Activated CD8-positive, alpha-beta memory T cell treated with anti-CD3 and anti-CD28 coated beads, Interleukin-2, amount 50 U/mL, for 24 hours (primary cell): ENCODE measurements around the gene FGD3.
"Not testable (repeated sequence)": the region's sequence is repeated elsewhere in the genome, so short reads cannot be mapped to it uniquely, and the experiment has no call there.

ENCODE experiments used
- DNase-seq: peaks from one replicate; pipeline ENCODE4 v3.0.0-alpha.2; 2020; ENCODE audit errors: extremely low read depth

Gene FGD3

DNA sequence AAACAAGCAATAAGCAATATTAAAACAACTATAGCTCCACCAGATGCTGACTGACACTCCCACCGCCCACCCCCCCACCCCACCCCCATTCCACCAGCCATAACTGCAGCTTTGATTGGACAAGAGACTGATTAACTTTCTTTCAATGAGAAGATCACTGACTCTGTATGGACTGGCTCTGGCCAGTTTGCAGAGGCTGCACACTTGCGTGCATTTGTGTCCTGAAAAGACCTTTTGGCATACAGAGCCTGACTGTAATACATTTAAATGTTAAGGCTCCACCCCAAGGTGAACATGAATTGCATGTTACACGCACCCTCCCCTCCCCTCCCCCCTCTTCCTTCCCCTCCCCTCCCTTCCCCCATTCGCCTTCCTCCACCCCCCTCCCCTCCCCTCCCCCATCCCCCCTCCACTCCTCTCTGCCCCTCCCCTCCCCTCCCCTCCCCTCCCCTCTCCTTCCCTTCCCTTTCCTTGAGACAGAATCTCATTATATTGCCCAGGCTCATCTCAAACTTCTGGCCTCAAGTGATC is 31.1 kb downstream of the FGD3 start:
- DNase-seq, result no peak

DNA sequence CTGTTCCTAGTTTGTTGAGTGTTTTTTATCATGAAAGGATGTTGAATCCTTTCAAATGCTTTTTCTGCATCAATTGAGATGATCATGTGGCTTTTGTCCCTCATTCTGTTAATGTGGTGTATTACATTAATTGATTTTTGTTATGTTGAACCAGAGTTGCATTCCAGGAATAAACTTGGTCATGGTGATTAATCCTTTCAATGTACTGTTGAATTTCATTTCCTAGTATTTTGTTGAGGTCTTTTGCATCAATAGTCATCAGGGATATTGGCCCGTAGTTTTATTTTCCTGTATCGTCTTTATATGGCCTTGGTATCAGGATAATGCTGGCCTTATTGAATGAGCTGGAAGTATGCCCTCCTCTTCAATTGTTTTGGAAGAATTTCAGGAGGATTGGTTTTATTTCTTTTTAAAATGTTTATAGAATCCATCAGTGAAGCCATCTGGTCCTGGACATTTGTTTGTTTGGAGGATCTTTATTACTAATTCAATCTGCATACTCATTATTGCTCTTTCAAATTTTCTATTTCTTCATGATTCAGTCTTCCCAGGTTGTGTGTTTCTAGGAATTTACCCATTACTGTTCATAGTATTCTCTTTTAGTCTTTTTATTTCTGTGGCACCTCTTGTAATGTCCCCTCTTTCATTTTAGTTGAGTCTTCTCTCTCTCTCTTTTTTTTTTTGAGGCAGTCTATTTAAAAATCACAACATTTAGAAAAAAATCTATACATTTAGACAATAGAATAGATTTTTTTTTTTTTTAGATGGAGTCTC is 32.1 kb downstream of the FGD3 start:
- no peak for DNase-seq

DNA sequence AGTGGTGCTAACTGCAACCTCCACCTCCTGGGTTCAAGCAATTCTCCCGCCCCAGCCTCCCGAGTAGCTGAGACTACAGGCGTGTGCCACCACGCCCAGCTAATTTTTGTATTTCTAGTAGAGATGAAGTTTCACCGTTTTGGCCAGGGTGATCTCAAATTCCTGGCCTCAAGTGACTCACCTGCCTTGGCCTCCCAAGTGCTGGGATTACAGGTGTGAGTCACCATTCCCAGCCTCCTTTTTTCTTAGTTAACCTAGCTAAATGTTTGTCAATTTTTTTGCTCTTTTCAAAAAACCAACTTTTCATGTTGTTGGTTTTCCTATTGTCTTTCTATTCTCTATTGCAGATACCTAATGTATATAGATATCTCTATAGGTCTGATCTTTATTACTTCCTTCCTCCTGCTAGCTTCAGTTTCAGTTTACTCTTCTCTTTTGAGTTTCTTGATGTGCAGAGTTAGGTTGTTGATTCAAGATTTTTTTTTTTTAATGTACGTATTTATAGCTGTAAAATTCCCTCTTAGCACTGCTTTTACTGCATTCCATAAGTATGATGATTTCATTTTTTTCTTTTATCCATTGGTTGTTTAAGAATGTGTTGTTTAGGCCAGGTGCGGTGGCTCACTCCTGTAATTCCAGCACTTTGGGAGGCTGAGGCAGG is 32.9 kb downstream of the FGD3 start:
- DNase-seq, result no peak

DNA sequence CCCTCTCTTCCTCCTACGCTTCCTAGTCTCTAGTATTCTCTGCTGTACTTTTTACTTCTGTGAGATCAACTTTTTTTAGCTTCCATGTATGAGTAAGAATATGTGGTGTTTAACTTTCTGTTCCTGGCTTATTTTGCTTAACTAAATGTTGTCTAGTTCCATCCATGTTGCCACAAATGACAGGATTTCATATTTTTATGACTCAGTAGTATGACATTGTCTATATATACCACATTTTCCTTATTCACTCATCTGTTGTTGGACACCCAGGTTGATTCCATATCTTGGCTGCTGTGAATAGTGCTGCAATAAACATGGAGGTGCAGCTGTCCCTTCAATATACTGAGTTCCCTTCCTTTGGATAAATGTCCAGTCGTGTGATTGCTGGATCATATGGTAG is 34.8 kb downstream of the FGD3 start:
- DNase-seq, result no peak

DNA sequence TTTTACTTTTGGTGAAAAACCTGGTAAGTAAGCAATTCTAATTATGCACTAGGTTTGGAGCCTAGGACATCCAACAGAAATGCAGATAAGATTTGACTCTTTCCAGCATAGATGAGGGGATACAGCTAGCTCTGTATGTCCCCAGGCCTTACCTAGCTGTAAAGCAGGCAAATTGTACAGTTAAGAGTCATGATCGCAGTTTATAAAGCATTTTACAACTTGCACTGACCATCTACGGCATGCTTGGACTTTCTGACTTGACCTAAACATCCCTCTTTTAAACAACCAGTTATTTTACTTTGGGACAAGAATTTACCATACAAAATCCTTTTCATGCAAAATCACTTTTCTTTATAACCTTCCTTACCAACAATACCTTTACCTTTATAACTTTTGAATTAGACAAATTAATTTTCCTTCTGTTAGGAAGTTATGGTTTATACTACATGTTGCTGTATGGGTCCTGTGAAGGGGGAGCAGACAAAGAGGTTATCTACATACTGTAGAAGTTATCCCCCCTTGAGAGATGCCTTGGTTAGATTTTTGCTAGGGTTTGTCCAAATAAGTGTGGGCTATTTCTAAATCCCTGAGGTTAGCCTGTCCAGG is 36.8 kb downstream of the FGD3 start:
- DNase-seq, result no peak

DNA sequence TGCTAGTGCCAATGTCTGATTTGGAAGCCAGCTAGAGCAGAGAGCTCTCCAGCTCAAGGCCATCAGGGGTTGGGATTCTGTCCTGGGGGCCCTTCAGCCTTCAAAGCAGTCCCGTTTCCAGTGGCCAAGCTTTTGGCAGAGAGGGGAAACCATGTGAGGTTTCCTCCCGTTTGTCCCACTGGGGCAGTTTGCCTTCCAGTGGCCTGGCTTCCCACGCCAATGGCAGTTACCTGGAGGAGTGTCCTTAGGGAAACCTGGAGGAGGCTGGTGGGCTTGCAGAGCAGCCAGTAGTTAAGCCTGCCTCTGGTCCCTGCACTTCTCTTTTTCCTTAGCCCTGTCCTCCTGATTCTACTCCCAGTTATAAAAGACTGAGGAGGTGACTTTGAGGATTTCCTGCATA is 37.7 kb downstream of the FGD3 start:
- no peak for DNase-seq

DNA sequence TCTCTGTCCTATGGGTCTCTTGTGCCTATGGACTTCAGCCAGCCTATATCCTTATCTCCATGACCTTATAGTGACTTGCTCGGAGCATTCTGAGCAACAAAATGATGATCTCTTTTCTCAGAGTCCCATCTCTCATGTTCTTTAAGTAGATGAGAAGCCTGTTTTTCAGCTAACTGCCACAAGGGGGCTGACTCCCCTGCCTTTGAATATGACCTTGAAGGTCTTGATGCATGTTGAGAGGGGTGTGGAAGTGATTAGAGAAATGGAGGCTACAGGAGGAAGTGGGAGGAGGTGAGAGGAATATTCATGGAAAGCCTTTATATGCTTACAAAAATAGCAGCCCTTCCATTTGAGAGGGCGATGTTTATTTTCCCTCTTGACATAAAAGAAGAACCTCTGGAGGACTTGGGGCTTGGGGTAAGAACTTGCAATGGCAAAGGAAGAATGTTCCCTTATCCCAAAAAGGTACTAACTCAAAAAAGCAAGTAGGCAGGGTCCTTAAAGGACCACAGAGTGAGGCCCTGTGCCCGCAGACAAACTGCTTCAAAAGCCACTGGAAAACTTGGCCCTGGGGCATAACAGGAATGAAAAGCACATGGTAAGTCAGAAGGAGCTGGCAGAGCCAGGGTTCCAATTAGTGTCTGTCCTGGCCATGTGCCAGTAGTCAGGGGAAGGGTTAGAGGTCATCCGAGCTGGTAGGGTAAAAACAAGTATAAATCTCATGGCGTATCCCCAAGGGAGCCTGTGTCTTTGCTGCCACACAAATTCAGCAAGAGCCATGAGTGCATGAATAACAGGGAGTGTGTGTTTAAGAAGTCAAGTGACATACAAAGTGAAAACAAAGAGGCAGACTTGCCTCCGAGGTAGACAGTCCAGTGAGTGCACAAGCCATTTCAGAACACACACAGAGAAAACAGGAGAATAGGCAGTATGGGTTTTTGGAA is 39.1 kb downstream of the FGD3 start:
- DNase-seq, result no peak

DNA sequence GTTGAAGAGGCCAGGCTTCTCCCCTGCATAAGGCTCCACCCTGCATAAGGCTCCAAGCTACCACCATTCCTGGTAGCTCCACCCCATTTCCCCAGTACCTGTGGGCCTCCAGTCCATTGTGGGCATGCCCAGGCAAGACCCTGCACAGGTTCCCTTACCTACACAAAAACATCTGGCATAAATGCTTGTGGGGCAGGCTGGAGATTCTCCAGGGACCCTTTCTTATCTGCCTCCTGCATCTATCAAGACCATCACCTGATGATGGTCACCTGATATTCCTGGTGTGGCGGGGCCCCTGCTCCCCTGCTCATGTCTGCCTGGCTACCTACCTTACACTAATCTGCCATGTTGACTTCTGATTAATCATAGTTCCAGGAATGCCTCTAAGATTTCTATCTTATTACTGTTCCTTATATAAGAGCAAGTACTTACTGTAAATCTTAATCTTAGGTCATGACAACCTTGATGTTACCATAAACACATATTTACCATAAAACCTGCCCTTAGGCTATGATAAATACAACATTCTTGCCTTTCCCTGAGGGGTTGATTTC is 41.0 kb downstream of the FGD3 start:
- DNase-seq, result no peak

DNA sequence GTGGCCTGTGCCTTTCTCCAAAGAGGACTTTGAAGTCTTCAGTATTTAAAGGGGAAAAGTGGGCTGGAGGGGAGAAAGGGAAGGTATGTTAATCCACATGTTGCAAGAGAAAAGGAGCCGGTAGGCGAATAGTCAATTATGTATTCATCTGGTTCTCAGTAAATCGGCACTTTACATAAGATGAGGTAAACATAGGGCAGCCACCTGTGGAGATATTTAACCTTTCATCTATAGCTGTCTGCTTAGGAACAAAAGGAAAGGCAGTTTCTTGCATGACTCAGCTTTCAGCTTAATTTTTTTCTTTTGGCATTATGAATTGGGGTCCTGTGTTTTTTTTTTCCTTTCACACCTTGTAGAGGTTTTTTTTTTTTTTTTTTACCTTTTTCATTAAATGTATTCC is 42.2 kb downstream of the FGD3 start:
- DNase-seq, result no peak

DNA sequence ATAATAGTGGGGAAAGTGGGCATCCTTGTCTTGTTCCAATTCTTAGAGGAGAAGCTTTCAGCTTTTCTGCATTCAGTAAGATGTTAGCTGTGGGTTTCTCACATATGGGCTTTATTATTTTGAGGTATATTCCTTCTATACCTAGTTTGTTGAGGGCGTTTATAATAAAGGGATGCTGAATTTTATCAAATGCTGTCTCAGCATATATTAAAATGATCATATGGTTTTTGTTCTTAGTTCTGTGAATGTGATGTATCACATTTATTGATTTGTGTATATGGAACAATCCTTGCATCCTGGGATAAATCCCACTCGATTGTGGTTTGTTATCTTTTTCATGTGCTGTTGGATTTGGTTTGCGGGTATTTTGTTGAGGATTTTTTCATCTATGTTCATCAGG is 43.1 kb downstream of the FGD3 start:
- no peak for DNase-seq

DNA sequence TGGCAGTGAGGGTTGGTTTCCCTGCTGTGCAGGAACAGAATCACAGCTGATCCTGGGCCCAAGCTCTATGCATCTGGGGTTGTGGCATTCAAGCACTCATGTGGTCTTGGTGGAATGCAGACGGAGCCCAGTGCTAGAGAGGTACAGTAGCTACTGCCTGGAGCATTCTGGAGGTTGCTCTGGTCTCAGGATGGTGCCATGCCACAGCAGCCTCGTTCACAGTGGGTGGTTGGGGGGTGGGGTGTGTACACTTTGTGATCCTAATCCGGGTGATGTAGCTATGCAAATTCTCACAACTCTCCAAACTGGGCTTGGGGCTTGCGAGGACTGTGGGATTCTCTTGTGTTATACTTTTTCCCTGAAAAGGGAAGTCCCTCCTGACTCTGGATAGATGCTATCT is 45.2 kb downstream of the FGD3 start:
- DNase-seq, result no peak

DNA sequence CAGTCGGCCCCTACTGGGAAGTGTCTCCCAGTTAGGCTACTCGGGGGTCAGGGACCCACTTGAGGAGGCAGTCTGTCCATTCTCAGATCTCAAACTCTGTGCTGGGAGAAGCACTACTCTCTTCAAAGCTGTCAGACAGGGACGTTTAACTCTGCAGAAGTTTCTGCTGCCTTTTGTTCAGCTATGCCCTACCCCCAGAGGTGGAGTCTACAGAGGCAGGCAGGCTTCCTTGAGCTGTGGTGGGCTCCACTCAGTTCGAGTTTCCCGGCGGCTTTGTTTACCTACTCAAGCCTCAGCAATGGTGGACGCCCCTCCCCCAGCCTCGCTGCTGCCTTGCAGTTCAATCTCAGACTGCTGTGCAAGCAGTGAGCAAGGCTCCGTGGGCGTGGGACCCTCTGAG is 51.5 kb downstream of the FGD3 start:
- DNase-seq, result not testable (repeated sequence)

DNA sequence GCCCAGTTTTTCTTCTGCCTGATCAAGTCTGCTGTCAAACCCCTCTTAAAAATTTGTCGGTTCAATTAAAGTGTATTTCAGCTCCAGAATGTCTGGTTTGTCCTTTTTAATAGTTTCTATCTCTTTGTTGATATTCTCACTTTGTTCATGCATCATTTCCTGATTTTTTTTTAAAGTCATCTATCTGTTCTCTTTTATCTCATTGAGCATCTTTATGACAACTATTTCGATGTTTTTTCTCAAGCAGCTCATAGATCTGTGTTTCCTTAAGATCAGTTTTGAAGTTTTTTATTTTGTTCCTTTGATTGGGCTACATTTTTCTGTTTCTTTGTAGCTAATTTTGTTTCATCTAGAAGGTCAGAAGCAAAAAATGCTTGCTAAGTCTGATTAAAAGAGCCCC is 53.7 kb downstream of the FGD3 start:
- no peak for DNase-seq

DNA sequence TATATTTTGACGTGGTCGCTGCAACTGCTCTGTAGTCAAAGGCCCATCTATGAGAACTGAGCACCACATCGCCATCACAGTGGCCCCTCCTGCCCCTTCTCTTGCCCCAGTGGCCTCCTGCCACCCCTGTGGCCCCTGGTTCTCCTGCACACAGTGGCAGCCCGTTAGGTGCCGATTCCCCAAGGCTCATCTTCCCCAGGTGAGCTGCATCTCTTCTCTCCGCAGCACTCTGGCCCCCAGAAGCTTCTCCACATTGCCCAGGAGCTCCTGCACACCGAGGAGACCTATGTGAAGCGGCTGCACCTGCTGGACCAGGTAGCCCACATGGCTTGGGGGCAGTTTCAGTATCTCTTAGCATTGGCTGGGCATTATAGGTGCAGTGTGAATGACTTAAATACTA is 55.4 kb downstream of the FGD3 start:
- no peak for DNase-seq

DNA sequence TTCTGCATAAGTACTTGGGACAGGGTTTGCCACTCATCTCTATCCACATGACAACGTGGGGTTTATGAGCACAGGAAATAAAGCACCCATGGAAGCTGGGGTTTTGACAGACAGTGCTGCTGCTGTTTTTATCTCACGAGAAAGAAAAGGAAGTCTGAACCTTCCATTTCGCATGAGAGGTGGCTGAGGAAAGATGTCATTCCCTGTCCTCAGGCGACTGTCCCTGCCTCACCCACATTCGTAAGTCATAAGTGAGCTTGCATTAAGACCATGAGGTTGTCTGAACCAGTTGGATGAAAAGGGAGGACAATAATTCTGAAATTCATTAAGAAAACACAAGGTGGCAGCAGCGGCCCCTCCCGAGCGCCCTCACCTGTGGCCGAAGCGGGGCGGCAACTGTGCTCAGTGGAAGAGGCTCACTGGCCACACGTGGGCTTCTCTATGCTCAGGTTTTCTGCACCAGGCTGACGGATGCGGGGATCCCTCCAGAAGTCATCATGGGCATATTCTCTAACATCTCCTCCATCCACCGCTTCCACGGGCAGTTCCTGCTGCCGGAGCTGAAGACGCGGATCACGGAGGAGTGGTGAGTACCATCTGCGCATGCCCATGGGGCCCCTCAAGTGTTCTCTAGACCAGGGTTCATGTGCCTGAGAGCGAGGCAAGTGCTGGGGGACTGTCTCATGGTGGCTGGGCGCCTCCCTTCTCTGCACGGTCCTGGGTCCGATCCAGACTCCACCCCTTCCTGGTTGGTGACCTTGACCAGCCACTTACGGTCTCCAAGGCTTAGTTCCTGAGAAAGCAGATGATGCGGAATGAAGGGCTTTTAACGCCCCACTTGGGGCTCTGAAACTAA is 56.5 kb downstream of the FGD3 start:
- DNase-seq, result no peak

DNA sequence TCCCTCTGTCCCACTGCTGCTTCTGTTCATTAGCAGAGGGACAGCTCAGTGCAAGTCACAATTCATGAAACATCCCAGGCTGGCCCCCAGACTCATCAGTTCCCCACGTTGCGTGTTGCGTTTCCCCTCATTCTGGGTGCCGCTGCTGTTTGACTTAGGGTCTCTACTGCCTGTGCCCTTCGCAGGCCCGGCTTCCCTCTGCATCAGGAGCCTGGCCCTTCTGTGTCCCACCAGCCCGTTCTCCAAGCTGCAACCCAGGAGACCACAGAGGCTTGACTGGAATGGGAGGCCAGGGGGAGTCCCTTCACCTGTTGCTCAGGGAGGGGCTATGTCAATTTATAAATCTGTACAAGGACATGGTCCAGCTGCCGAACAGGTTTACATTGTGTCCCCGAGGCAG is 57.2 kb downstream of the FGD3 start:
- DNase-seq, result no peak

DNA sequence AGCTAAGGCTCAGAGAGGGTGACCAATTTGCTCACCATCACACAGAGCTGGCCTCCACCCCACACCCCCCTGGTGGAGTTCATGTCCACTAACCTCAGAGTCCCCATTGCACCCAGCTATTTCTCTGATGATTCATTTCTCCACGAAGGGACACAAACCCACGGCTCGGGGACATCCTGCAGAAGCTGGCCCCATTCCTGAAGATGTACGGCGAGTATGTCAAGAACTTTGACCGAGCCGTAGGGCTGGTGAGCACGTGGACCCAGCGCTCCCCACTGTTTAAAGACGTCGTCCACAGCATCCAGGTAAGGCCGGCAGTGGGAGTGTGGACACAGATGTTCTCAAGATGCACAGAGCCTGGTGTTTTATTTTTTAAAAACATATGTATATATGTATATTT is 58.6 kb downstream of the FGD3 start:
- DNase-seq, result no peak

DNA sequence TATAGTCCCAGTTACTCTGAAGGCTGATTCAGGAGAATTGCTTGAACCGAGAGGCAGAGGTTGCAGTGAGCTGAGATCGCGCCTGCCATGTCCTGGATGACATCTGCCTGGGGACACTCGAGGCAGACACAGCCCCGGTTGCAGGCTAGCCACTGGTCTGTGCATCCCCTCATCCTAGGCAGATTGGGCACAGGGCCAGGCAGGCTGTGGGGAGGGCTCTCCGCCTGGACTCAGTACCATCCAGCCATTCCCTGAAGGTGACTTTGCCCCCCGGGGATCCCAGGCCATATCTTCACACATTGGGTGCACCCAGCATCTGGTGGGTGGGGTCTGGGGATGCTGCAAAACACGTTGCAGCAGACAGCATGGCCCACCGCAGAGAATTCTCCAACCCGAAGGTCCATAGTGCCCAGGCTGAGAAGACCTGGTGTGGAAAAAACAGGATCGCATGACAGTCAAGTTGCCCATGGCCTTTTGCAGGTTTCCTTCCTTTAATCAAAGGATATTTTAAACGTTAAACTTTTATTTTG is 60.3 kb downstream of the FGD3 start:
- no peak for DNase-seq

DNA sequence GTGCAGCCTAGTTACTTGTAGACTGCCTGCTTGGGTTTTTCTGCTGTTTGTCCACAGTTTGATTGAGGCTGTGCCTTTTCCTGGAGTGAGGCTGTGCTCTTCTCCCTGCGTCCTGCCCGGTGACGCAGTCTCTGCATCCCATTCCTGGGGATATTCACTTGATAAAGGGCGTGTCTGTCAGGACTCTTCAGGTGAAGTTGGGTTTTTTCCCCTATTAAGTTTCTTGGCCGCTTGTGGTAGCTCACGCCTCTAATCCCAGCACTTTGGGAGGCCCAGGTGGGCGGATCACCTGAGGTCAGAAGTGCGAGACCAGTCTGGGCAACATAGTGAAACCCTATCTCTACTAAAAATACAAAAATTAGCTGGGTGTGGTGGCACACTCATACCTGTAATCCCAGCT is 61.1 kb downstream of the FGD3 start:
- DNase-seq, result no peak

DNA sequence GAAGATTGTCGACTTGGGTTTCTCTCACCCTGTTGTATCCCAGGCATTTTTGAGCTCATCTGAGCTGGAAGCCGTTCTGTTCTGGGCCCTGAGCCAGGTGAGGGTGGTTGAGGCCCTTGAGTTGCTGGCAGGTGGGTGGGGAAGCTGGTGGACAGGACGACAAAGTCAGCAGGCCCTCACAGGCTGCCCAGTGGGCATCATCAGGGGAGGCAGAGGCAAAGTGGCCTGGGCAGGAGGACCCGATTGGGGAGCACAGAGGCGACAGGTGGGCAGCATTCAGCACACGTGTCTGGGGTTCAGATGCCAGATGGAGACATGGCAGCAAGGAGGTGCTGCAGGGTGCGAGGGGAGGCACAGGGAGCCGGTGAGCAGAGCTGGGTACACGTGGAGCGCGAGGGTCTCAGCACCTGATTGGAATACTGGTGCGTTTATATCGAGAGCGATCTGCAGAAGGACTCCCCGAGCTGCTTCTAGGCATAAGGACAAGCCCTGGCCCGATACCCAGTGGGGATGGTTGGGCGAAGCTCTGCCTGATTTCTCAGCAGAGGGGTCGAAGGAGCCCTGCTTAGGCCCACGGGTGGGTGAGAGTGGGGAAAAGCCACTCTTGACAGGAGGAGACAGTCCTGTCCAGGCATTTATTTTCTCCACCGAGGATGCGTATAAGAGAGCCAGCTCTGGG is 62.2 kb downstream of the FGD3 start:
- DNase-seq, result no peak
